Right lobe of liver (tissue), 4 donors: Measurements from ENCODE around the gene NHLRC4.

Source experiments
- CTCF ChIP-seq, 4 donors: fragments of 200-600 bp in 3 of 4; fragments of 450-650 bp in 1 of 4; IDR thresholded peaks; one replicate each; pipeline versions ENCODE4 v1.5.1 to v1.8.0; 2016 to 2022; ENCODE audit warnings: antibody characterized with exemption in 4 of 4, mild to moderate bottlenecking in 2 of 4
- POLR2A ChIP-seq: fragments of 450-650 bp; IDR thresholded peaks from one replicate; pipeline ENCODE4 v1.6.1; 2017; ENCODE audit warnings: antibody characterized with exemption, mild to moderate bottlenecking
- donor health status: DM: no; HTN: no; CAD: no.
- donor health status: DM: no; HTN: no; CAD: no.
- donor health status: DM: no; HTN: yes; CAD: no.

DNA sequence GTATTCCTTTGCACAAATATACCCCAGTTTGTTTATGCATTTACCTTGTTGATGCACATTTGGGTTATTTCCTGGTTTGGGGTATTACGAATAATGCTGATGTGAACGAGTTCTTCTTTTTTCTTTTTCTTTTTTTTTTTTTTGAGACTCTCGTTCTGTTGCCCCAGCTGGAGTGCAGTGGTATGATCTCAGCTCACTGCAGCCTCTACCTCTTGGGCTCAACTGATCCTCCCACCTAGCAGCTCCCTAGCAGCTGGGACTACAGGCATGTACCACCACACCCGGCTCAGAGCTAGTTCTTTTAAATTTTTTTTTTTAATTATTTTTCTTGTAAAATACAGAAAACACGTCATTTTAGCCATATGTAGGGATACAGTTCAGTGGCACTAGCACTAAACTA, 37.1 kb downstream of the NHLRC4 start:
- TF ChIP-seq POLR2A (no peak), CTCF (IDR thresholded peaks at IDR 0.05) (no peak)
